ENCODE data around the gene CCDC85A. TPM values are rescaled to one million over a fixed set of nuclear protein-coding genes. Genes with fewer than 3 reads are reported as not detected.
A peak's percentile ranks its signal among the peaks of the same experiment; 100 is the strongest.
"Not testable (repeated sequence)": the region's sequence is repeated elsewhere in the genome, so short reads cannot be mapped to it uniquely, and the experiment has no call there.

The CCDC85A gene
- 4.3 TPM for total RNA-seq
- long read RNA-seq, partial matches to known transcripts: 3 of 24 reads
- long read RNA-seq, other reads (novel, unspliced or antisense): 20 of 24 reads

- intact Hi-C loops (cut with DNase I): loop anchor here (5.0 kb wide), 1 partner anchor 568 kb away; no protein-coding TSS in a partner anchor
- ATAC-seq (ENCODE audit: poor library complexity) (peak; percentile 97), DNase-seq (peak; percentile 91)
These were observed at the start of gene CCDC85A for GRCh38 chr2:56183643-56184499. CCDC85A (plus strand) TSS chr2:56183990; CDS start chr2:56184625, 635 bp downstream.

- no peak for DNase-seq
- intact Hi-C loops (cut with DNase I): loop anchor here (5.0 kb wide), 1 partner anchor 418 kb away; no protein-coding TSS in a partner anchor
- ATAC-seq (ENCODE audit: poor library complexity): no peak
These were observed 48.9 kb upstream of the CCDC85A start for GRCh38 chr2:56134861-56135260.

GRCh38 chr2:56142497-56143061, 41.2 kb upstream of the CCDC85A start:
- DNase-seq; intact Hi-C loops (cut with DNase I); ATAC-seq (ENCODE audit: poor library complexity): not testable (repeated sequence)

- ATAC-seq (ENCODE audit: poor library complexity) (no peak), DNase-seq (no peak)
- intact Hi-C loops (cut with DNase I): no loop called here
These were observed 35.9 kb upstream of the CCDC85A start for GRCh38 chr2:56147907-56148306.

- intact Hi-C loops (cut with DNase I): no loop called here
- ATAC-seq (ENCODE audit: poor library complexity) (no peak), DNase-seq (no peak)
These were observed 35.0 kb upstream of the CCDC85A start for GRCh38 chr2:56148825-56149224.

- ATAC-seq (ENCODE audit: poor library complexity) (no peak), DNase-seq (no peak)
- intact Hi-C loops (cut with DNase I): no loop called here
These were observed 31.9 kb upstream of the CCDC85A start for GRCh38 chr2:56151841-56152240.

- intact Hi-C loops (cut with DNase I): no loop called here
- no peak for DNase-seq
- no peak for ATAC-seq (ENCODE audit: poor library complexity)
These were observed 28.6 kb upstream of the CCDC85A start for GRCh38 chr2:56155188-56155587.

GRCh38 chr2:56159875-56160274, 23.9 kb upstream of the CCDC85A start:
- intact Hi-C loops (cut with DNase I); DNase-seq; ATAC-seq (ENCODE audit: poor library complexity): not testable (repeated sequence)

GRCh38 chr2:56167616-56168562, 15.9 kb upstream of the CCDC85A start:
- ATAC-seq (ENCODE audit: poor library complexity) (peak; percentile 38), DNase-seq (no peak)
- intact Hi-C loops (cut with DNase I): no loop called here

- no peak for DNase-seq
- no peak for ATAC-seq (ENCODE audit: poor library complexity)
- intact Hi-C loops (cut with DNase I): no loop called here
These were observed 14.3 kb upstream of the CCDC85A start for GRCh38 chr2:56169521-56169920.

- DNase-seq: no peak
- ATAC-seq (ENCODE audit: poor library complexity): no peak
- intact Hi-C loops (cut with DNase I): no loop called here
These were observed 13.3 kb upstream of the CCDC85A start for GRCh38 chr2:56170504-56170903.

GRCh38 chr2:56170988-56171387, 12.8 kb upstream of the CCDC85A start:
- intact Hi-C loops (cut with DNase I): no loop called here
- ATAC-seq (ENCODE audit: poor library complexity): no peak
- DNase-seq: no peak

- ATAC-seq (ENCODE audit: poor library complexity): no peak
- DNase-seq: no peak
- intact Hi-C loops (cut with DNase I): no loop called here
These were observed 8.0 kb upstream of the CCDC85A start for GRCh38 chr2:56175779-56176178.

- no peak for ATAC-seq (ENCODE audit: poor library complexity)
- intact Hi-C loops (cut with DNase I): no loop called here
- no peak for DNase-seq
These were observed 6.2 kb upstream of the CCDC85A start for GRCh38 chr2:56177420-56178220.

- DNase-seq: no peak
- no peak for ATAC-seq (ENCODE audit: poor library complexity)
- intact Hi-C loops (cut with DNase I): loop anchor here (2.0 to 5.0 kb wide), 2 partner anchors 572 to 1337 kb away; no protein-coding TSS in a partner anchor
These were observed 3.9 kb upstream of the CCDC85A start for GRCh38 chr2:56179931-56180330.

- no peak for DNase-seq
- ATAC-seq (ENCODE audit: poor library complexity): no peak
- intact Hi-C loops (cut with DNase I): loop anchor here (5.0 kb wide), 1 partner anchor 570 kb away; no protein-coding TSS in a partner anchor
These were observed 1.4 kb upstream of the CCDC85A start for GRCh38 chr2:56182420-56182819.

GRCh38 chr2:56184500-56185011, 766 bp downstream of the CCDC85A start:
- ATAC-seq (ENCODE audit: poor library complexity): no peak
- peak; percentile 44 for DNase-seq
- intact Hi-C loops (cut with DNase I): loop anchor here (5.0 kb wide), 1 partner anchor 568 kb away; no protein-coding TSS in a partner anchor
